GM12891 (cell line): ENCODE results near the gene CA10.

ENCODE experiments used
- PAX5 ChIP-seq: IDR thresholded peaks from 2 replicates; pipeline ENCODE4 v1.6.1; 2011; ENCODE audit warnings: low read length, moderate library complexity, mild to moderate bottlenecking; ENCODE audit not compliant: insufficient read depth, severe bottlenecking
- POLR2A ChIP-seq: IDR thresholded peaks from 2 replicates; pipeline ENCODE4 v1.6.1; 2011; ENCODE audit warnings: low read depth, low read length, control low read depth
- POLR2AphosphoS5 ChIP-seq: IDR thresholded peaks from 2 replicates; pipeline ENCODE4 v1.6.1; 2011; ENCODE audit warnings: low read depth, low read length, control low read depth
- TAF1 ChIP-seq: IDR thresholded peaks from 2 replicates; pipeline ENCODE4 v1.6.1; 2011; ENCODE audit warnings: low read depth, low read length, control low read depth

DNA sequence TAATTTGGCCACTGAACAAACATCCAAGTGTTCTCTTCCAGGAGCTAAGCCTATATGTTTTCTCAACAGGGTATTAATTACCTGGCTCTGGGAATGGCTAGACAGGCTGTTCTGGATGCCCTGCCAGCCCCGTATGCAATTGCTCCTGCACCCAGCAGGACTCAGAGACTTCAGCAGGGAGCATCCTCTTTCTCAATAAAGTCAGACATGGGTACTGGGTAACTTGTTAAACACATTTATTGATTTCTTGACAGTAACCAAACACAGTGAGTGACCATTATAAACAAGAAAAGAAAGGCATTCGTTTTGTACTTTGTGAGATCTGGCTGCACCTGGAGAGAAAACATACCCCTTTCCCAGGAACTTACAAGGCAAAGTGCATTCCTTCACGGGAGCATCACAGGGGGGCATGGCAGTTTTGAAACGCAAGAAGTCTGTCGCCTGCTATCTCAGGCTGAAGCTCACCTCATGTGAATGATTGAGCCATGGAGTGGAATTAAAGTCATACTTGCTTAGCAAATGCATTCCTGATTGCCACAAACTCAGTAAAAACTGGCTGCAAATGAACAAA lies 528.3 kb downstream of the CA10 start:
- TF ChIP-seq POLR2A: no peak
- no peak for TF ChIP-seq POLR2AphosphoS5
- TF ChIP-seq PAX5: no peak
- no peak for TF ChIP-seq TAF1
